Stimulated activated CD8-positive, alpha-beta memory T cell treated with anti-CD3 and anti-CD28 coated beads, Interleukin-15, amount 100 ng/mL, for 1 hour (primary cell): Measurements from ENCODE around the gene HS3ST6.
"Not testable (repeated sequence)": the region's sequence is repeated elsewhere in the genome, so short reads cannot be mapped to it uniquely, and the experiment has no call there.

ENCODE experiments used
- DNase-seq: peaks from one replicate; pipeline ENCODE4 v3.0.0-alpha.2; 2020; ENCODE audit warnings: low read depth

Gene HS3ST6

DNA sequence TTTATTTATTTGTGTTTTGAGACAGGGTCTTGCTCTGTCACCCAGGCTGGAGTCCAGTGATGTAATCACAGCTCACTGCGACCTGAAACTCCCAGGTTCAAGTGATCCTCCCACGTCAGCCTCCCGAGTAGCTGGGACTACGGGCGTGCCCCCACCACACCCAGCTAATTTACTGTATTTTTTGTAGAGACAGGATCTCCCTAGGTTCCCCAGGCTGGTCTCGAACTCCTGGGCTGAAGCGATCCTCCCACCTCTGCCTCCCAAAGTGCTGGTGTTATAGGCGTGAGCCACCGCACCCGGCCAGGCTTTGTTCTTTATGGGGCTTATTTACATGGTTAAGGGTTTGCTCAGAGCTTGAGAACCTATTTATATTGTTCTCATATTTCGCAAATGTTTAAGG lies 40.4 kb downstream of the HS3ST6 start:
- no peak for DNase-seq

DNA sequence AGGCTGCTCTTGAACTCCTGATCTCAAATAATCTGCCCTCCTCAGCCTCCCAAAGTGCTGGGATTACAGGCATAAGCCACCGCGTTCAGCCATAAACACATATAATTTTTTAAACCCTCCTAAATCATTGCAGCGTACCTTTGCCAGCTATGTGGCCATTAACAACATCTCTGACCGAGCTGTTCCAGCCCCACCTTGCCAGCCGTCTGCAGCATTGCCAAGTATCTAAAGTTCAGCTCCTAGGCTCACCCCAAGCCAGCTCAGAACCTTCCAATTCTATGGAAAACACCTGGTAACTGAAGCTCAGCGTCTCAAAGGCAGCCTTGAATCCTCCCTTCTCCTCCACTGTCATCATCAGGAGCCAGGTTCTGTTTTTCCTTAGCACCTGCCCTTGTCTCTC lies 41.1 kb downstream of the HS3ST6 start:
- no peak for DNase-seq

DNA sequence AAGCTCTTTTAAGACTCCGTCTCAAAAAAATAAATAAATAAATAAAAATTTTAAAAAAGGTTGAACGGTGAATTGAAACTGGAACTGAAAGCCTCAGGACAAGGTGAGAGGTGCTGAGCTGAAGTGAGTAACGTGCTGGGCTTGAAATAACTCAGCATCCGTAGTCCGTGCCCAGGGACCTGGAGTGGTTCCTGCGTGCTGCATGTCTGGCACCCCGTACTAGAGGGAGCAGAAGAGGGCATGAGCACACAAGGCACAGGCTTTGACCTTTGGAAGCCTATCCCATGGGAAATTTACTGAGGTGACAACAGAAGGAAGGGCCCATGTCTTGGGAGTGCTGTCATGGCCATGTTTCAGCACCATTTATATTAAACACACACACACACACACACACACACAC lies 41.7 kb downstream of the HS3ST6 start:
- no peak for DNase-seq

DNA sequence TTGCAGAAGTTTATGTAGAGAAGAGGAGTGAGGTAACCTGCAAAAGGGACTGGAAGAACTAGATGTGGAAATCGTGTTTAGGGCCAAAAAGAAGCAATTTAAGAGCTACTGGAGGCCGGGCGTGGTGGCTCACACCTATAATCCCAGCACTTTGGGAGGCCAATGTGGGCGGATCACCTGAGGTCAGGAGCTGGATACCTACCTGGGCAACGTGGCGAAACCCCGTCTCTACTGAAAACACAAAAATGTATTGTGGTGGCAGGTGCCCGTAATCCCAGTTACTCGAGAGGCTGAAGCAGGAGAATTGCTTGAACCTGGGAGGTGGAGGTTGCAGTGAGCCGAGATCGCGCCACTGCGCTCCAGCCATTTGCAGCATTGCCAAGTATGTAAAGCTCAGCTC lies 42.1 kb downstream of the HS3ST6 start:
- DNase-seq, result not testable (repeated sequence)

DNA sequence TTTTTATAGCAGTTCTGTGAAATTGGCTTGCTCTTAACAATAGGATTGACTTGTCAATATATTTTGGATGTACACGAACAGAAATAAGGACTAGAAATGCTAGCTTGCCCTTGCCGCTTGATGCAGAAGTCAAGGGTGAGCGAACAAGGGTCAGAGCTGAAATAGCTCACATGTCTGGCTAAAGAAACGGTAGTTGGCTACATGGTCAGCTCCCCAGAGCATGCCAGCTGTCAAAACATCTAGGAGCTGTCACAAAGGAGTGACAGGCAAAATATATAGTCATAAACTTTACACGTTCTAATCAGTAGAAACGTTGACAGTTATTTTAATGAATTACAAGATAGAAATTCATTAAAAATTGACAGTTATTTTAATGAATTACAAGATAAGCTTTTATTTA lies 43.4 kb downstream of the HS3ST6 start:
- no peak for DNase-seq

DNA sequence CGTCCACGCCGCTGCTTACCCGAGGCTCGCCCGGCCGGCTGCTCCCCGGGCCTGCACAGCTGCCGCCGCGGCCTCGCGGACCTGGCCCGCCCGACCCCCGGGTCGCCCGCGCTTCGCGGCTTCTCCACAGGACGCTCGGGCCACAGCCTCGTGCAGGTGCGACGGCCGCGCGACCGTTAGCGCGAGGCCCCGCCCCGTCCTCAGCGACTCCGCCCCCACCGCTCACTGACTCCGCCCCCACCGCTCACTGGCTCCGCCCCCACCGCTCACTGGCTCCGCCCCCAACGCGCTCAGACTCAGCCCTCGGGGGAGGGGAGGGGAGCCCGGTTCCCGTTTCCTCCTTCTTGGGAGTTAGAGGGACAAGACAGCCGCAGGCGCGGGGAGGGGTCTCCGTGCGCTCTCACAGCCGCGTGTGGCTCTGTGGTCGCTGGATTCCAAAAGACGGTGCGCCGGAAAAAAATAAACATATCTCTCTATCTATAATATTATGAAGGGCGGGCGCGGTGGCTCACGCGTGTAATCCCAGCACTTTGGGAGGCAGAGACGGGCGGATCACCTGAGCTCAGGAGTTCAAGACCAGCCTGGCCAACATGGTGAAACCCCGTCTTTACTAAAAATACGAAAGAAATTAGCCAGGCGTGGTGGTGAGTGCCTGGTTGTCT lies 46.1 kb downstream of the HS3ST6 start, which contains the start of gene MEIOB:
Gene MEIOB, minus strand, starts transcription at position 191 of the 662 bp plus-strand sequence. CDS start 3,989 bp downstream, outside the sequence.
- DNase-seq, result peak; percentile 10

GRCh38 chr16:1870365-1871082 lies 47.7 kb downstream of the HS3ST6 start:
- DNase-seq, result no peak

- no peak for DNase-seq
Measured at GRCh38 chr16:1865902-1866690, 52.1 kb downstream of the HS3ST6 start.

GRCh38 chr16:1863681-1864460 lies 54.3 kb downstream of the HS3ST6 start:
- no peak for DNase-seq

DNA sequence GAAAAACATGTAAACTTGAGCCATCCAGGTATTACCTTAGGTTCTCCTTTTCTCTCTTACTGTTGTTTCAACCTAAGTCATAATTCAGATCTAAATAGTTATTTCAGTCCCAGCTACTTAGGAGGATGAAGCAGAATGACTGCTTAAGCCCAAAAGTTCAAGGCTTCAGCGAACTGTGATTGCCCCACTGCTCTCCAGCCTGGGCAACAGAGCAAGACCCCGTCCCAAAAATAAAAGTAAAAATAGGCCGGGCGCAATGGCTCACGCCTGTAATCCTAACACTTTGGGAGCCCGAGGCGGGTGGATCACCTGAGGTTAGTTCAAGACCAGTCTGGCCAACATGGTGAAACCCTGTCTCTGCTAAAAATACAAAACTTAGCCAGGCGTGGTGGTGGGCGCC lies 55.8 kb downstream of the HS3ST6 start:
- no peak for DNase-seq

DNA sequence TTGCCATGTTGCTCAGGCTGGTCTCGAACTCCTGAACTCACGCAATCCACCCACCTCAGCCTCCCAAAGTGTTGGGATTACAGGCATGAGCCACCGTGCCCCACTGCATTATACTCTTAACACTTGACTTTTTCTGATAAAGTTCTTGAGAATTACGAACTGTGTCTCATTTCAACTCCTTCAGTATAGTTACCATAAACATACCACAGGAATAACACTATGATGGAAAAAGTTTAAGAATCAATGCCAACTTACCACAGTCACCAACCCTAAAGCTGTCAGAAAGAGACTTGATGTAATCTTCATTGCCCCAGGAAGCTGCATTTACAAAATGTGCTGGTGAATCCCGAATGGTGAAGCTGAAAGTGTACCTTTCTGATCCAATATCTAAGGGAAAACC lies 56.5 kb downstream of the HS3ST6 start:
- no peak for DNase-seq
